Measurements from ENCODE around the gene GID8.

The GID8 gene

GRCh38 chr20:62910217-62910766, 27.7 kb upstream of the GID8 start:
- no peak for TF ChIP-seq TAF1 (IDR thresholded peaks at IDR 0.05; ENCODE audit: borderline replicate concordance, insufficient read depth, low read length)
- TF ChIP-seq FOXP2 (optimal IDR thresholded peaks at IDR 0.05; ENCODE audit: borderline replicate concordance, extremely low read depth, extremely low read length, insufficient read depth) = no peak
- TF ChIP-seq SIN3A (IDR thresholded peaks at IDR 0.05; ENCODE audit: borderline replicate concordance, insufficient read depth, low read length) = no peak
- no peak for TF ChIP-seq REST (IDR thresholded peaks at IDR 0.05; ENCODE audit: insufficient read depth in 1 of 2, low read depth in 2 of 2, low read length in 2 of 2)
- TF ChIP-seq POLR2AphosphoS5 (IDR thresholded peaks at IDR 0.05; ENCODE audit: low read depth, low read length) = no peak

GRCh38 chr20:62910777-62911497, 27.0 kb upstream of the GID8 start:
- TF ChIP-seq FOXP2 (optimal IDR thresholded peaks at IDR 0.05; ENCODE audit: borderline replicate concordance, extremely low read depth, extremely low read length, insufficient read depth) (no peak), REST (IDR thresholded peaks at IDR 0.05; ENCODE audit: insufficient read depth in 1 of 2, low read depth in 2 of 2, low read length in 2 of 2) (no peak)

GRCh38 chr20:62911701-62912280, 26.2 kb upstream of the GID8 start:
- no peak for TF ChIP-seq TAF1 (IDR thresholded peaks at IDR 0.05; ENCODE audit: borderline replicate concordance, insufficient read depth, low read length)
- no peak for TF ChIP-seq POLR2AphosphoS5 (IDR thresholded peaks at IDR 0.05; ENCODE audit: low read depth, low read length)
- TF ChIP-seq FOXP2 (optimal IDR thresholded peaks at IDR 0.05; ENCODE audit: borderline replicate concordance, extremely low read depth, extremely low read length, insufficient read depth) = no peak
- no peak for TF ChIP-seq REST (IDR thresholded peaks at IDR 0.05; ENCODE audit: insufficient read depth in 1 of 2, low read depth in 2 of 2, low read length in 2 of 2)
- TF ChIP-seq SIN3A (IDR thresholded peaks at IDR 0.05; ENCODE audit: borderline replicate concordance, insufficient read depth, low read length) = no peak

GRCh38 chr20:62913043-62913630, 24.8 kb upstream of the GID8 start:
- TF ChIP-seq FOXP2 (optimal IDR thresholded peaks at IDR 0.05; ENCODE audit: borderline replicate concordance, extremely low read depth, extremely low read length, insufficient read depth) (no peak), TAF1 (IDR thresholded peaks at IDR 0.05; ENCODE audit: borderline replicate concordance, insufficient read depth, low read length) (no peak), POLR2AphosphoS5 (IDR thresholded peaks at IDR 0.05; ENCODE audit: low read depth, low read length) (no peak), REST (IDR thresholded peaks at IDR 0.05; ENCODE audit: insufficient read depth in 1 of 2, low read depth in 2 of 2, low read length in 2 of 2) (no peak), SIN3A (IDR thresholded peaks at IDR 0.05; ENCODE audit: borderline replicate concordance, insufficient read depth, low read length) (no peak)
